Natural killer cell (primary cell): ENCODE results near the gene RPS6KL1. TPM values are rescaled to one million over a fixed set of nuclear protein-coding genes. Genes with fewer than 3 reads are reported as not detected.

Experiments
- ATAC-seq, 3 donors: fragments of 150-1000 bp in 2 of 3; fragments of 200-7000 bp in 1 of 3; cut with Tn5 transposase; 1 replicate in 1 of 3; 2 replicates in 2 of 3; pipeline ENCODE4 v1.10.0; 2021; ENCODE audit warnings: mild to moderate bottlenecking in 2 of 3, moderate library complexity in 2 of 3
- DNase-seq, 2 donors: peaks; one replicate each; pipeline versions ENCODE4 v3.0.0 to v3.0.0-alpha.2; 2013 to 2021; ENCODE audit warnings: mixed read lengths in 1 of 2
- H3K27ac ChIP-seq: one replicate; pipeline ENCODE4 v1.5.1; 2013; ENCODE audit warnings: mild to moderate bottlenecking, low read length
- H3K27me3 ChIP-seq: one replicate; pipeline ENCODE4 v1.6.1; 2013; ENCODE audit warnings: low read length; ENCODE audit not compliant: control insufficient read depth, insufficient read depth
- H3K36me3 ChIP-seq: one replicate; pipeline ENCODE4 v1.6.1; 2013; ENCODE audit warnings: low read length; ENCODE audit not compliant: control insufficient read depth, insufficient read depth
- H3K4me1 ChIP-seq: one replicate; pipeline ENCODE4 v1.6.1; 2013; ENCODE audit warnings: low read length; ENCODE audit not compliant: control insufficient read depth, insufficient read depth
- H3K4me3 ChIP-seq: one replicate; pipeline ENCODE4 v1.5.1; 2013; ENCODE audit warnings: low read length
- H3K9me3 ChIP-seq: one replicate; pipeline ENCODE4 v1.6.1; 2013; ENCODE audit warnings: low read length; ENCODE audit not compliant: control insufficient read depth, insufficient read depth
- H3K27ac Mint-ChIP-seq, 2 donors: one replicate each; pipeline ENCODE4 v1.8.0; 2022; ENCODE audit warnings: mild to moderate bottlenecking in 2 of 2, mixed read lengths in 2 of 2, moderate library complexity in 1 of 2
- H3K27me3 Mint-ChIP-seq, 2 donors: one replicate each; pipeline ENCODE4 v1.8.0; 2022; ENCODE audit warnings: low read depth in 2 of 2, mixed read lengths in 2 of 2
- H3K36me3 Mint-ChIP-seq: one replicate; pipeline ENCODE4 v1.8.0; 2022; ENCODE audit warnings: mixed read lengths
- H3K4me1 Mint-ChIP-seq, 2 donors: one replicate each; pipeline ENCODE4 v1.8.0; 2022; ENCODE audit warnings: mixed read lengths in 2 of 2
- H3K4me3 Mint-ChIP-seq: one replicate; pipeline ENCODE4 v1.8.0; 2022; ENCODE audit warnings: mild to moderate bottlenecking, moderate library complexity, mixed read lengths
- H3K9me3 Mint-ChIP-seq, 2 donors: one replicate each; pipeline ENCODE4 v1.8.0; 2022; ENCODE audit warnings: mixed read lengths in 2 of 2
- WGBS: methylation state at CpG from one replicate; pipeline ENCODE4 v1.1.7; 2013; ENCODE audit warnings: missing lambda C conversion rate; ENCODE audit not compliant: insufficient coverage; 5-methylcytosine and 5-hydroxymethylcytosine counted together
- intact Hi-C: fragments of 100-400 bp; cut with micrococcal nuclease; formaldehyde crosslinking; loops from one replicate; pipeline ENCODE4 v1.14.2; 2022
- total RNA-seq, 4 donors: library from RNA; stranded (reverse); fragments of 120-200 nt in 1 of 4; gene quantifications; one replicate each; pipeline versions ENCODE4 v1.2.3 to v1.2.4, GENCODE V29; 2013 to 2022
- TF ChIP-seq, protein P1 (sequence below): fragments of 200-600 bp; IDR thresholded peaks from one replicate; pipeline ENCODE4 v1.8.0; 2022; ENCODE audit warnings: antibody characterized with exemption

The RPS6KL1 gene
- total RNA-seq, 3 donors from 2014 or later (not counting 1 experiment from before 2014, with no cell fraction given): 1.9 to 7.9 (median 2.9) TPM

DNA sequence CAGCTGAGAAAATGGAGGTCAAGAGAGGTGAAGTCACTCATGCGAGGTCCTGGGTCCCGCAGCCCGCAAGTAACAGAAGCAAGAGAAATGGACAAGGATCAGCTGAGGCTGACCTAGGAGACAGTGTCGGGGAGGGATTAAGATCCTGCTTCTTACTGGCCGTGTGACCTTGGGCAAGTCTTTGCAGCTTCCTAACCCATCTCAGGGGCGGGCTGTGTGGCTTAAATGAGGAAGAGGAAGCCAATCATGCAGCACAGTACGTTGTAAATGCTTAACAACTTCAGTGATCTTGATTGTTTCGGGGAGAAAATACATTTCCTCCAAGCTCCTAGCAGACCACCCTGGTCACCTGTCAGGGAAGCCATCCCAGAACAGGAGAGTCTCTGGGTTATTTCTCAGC lies 39.4 kb upstream of the RPS6KL1 start:
- Histone ChIP-seq H3K4me3 (no peak overlapping the region), H3K27me3 (no peaks in the 10 kb centered on the region), H3K27ac (no peak overlapping the region), H3K36me3 (no peaks in the 10 kb centered on the region), H3K9me3 (no peaks in the 10 kb centered on the region), H3K4me1 (peaks cover 11% of the 10 kb centered on the region)
- intact Hi-C loops: no loop called here
- Mint-ChIP-seq H3K36me3 (no peaks in the 10 kb centered on the region), H3K27me3 (peaks cover 10 to 18% of the 10 kb centered on the region in 2 donors), H3K4me1 (peaks cover 0 to 17% of the 10 kb centered on the region in 2 donors), H3K9me3 (no peaks in the 10 kb centered on the region), H3K27ac (peak overlapping the region in 1 of 2 donors; percentile 25), H3K4me3 (no peak overlapping the region)
- no peak for DNase-seq
- ATAC-seq: no peak
- WGBS: 62% methylated on average over 8 of the region's 8 CpGs
- TF ChIP-seq, protein P1, sequence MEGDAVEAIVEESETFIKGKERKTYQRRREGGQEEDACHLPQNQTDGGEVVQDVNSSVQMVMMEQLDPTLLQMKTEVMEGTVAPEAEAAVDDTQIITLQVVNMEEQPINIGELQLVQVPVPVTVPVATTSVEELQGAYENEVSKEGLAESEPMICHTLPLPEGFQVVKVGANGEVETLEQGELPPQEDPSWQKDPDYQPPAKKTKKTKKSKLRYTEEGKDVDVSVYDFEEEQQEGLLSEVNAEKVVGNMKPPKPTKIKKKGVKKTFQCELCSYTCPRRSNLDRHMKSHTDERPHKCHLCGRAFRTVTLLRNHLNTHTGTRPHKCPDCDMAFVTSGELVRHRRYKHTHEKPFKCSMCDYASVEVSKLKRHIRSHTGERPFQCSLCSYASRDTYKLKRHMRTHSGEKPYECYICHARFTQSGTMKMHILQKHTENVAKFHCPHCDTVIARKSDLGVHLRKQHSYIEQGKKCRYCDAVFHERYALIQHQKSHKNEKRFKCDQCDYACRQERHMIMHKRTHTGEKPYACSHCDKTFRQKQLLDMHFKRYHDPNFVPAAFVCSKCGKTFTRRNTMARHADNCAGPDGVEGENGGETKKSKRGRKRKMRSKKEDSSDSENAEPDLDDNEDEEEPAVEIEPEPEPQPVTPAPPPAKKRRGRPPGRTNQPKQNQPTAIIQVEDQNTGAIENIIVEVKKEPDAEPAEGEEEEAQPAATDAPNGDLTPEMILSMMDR: no peak

DNA sequence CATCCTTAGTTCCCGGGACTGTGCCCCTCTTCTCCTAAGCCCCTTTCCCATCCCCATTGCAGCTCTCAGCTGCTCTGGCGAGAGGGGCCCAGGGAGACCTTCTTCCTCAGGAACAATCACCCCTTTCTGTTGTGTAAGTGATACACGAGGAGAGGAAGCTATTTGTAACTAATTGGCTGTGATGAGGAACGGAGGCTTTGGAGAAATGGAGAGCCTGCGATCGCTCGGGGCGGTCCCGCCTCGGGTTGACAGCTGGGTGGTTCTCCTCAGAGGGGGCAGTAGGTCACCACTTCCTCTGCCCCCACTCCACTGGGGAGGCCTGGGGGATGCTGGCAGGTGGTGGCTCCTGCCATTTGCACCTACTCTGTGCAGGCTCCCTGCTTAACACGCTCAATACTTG lies 39.0 kb upstream of the RPS6KL1 start:
- WGBS: 32% methylated on average over 9 of the region's 11 CpGs
- intact Hi-C loops: no loop called here
- H3K4me3 ChIP-seq: no peak overlapping the region
- H3K27ac ChIP-seq: no peak overlapping the region
- TF ChIP-seq, protein P1: no peak
- Mint-ChIP-seq H3K36me3 (no peaks in the 10 kb centered on the region), H3K9me3 (no peaks in the 10 kb centered on the region), H3K4me3 (no peak overlapping the region), H3K27ac (peak overlapping the region in 1 of 2 donors; percentile 25), H3K4me1 (peaks cover 0 to 17% of the 10 kb centered on the region in 2 donors), H3K27me3 (peaks cover 8 to 18% of the 10 kb centered on the region in 2 donors)
- no peak for DNase-seq
- no peaks in the 10 kb centered on the region for H3K27me3 ChIP-seq
- H3K36me3 ChIP-seq: no peaks in the 10 kb centered on the region
- peaks cover 11% of the 10 kb centered on the region for H3K4me1 ChIP-seq
- no peak for ATAC-seq
- no peaks in the 10 kb centered on the region for H3K9me3 ChIP-seq

DNA sequence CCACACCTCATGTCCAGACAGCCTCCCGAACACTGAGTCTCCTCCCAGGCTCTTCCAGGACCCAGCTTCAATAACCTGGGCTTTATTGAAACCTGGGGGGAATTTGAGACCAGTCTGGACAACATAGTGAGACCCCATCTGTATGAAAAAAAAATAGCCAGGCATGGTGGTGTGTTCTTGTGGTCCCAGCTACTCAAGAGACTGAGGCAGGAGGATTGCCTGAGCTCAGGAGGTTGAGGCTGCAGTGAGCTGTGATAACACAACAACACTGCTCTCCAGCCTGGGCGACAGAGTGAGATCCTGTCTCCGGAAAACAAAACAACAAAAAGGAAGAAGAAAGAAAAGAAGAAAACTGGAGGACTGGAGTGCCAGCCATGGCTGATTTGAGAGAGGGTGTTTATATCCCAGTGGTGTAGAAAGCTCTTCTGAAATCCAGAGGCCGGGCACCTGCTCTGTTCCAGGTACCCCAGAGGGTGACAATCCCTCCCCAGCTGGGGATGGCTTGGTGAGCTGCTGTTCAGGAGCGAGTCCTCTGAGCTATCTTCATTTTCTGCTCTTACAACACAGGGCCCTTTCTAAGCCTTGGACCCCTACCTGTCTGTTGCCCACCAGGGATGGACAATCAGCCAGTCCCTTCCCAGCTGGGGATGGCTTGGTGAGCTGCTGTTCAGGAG lies 38.3 kb upstream of the RPS6KL1 start:
- no peak overlapping the region for H3K27ac ChIP-seq
- intact Hi-C loops: no loop called here
- no peaks in the 10 kb centered on the region for H3K9me3 ChIP-seq
- 92% methylated on average over 5 of the region's 5 CpGs for WGBS
- Mint-ChIP-seq H3K4me3 (no peak overlapping the region), H3K4me1 (peaks cover 0 to 17% of the 10 kb centered on the region in 2 donors), H3K36me3 (no peaks in the 10 kb centered on the region), H3K27me3 (peaks cover 11 to 18% of the 10 kb centered on the region in 2 donors), H3K9me3 (no peaks in the 10 kb centered on the region), H3K27ac (no peak overlapping the region)
- H3K36me3 ChIP-seq: no peaks in the 10 kb centered on the region
- ATAC-seq: no peak
- H3K27me3 ChIP-seq: no peaks in the 10 kb centered on the region
- H3K4me1 ChIP-seq: peaks cover 11% of the 10 kb centered on the region
- TF ChIP-seq, protein P1: no peak
- DNase-seq: no peak
- H3K4me3 ChIP-seq: no peak overlapping the region

DNA sequence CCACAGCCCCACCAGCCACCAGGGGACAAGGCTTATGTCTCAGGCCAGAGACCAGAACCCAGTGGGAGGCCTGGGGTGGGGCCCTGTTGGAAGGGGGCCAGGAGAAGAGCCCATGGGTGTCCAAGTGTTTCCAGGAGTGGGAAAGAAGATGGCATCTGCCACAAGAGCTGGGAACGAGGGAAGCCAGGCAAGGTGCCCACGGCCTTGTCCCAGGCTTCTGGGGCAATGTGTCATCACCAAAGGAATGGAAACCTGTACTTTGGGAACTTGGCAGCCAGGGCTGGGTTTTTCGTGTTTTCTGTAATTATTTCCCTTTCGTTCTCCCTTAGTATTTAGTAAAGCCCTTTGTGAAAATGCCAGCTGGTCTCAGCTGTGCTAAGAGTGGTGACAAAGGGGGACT lies 37.7 kb upstream of the RPS6KL1 start:
- DNase-seq: no peak
- intact Hi-C loops: no loop called here
- no peak overlapping the region for H3K27ac ChIP-seq
- Mint-ChIP-seq H3K9me3 (no peaks in the 10 kb centered on the region), H3K4me3 (no peak overlapping the region), H3K27ac (no peak overlapping the region), H3K36me3 (no peaks in the 10 kb centered on the region), H3K27me3 (peaks cover 12 to 18% of the 10 kb centered on the region in 2 donors), H3K4me1 (peaks cover 0 to 17% of the 10 kb centered on the region in 2 donors)
- H3K9me3 ChIP-seq: no peaks in the 10 kb centered on the region
- no peaks in the 10 kb centered on the region for H3K36me3 ChIP-seq
- no peaks in the 10 kb centered on the region for H3K27me3 ChIP-seq
- no peak for ATAC-seq
- TF ChIP-seq, protein P1: no peak
- WGBS: 89% methylated on average over 4 of the region's 4 CpGs
- H3K4me1 ChIP-seq: peaks cover 11% of the 10 kb centered on the region
- H3K4me3 ChIP-seq: no peak overlapping the region
